Fibroblast of gingiva (primary cell): ENCODE results near the gene RGS6.
"Not testable (repeated sequence)": the region's sequence is repeated elsewhere in the genome, so short reads cannot be mapped to it uniquely, and the experiment has no call there.

Experiments
- DNase-seq: peaks from one replicate; pipeline ENCODE4 v3.0.0-alpha.2; 2011; ENCODE audit warnings: low read depth

RGS6 gene

GRCh38 chr14:71932229-71932981, at the start of gene RGS6:
Gene RGS6, plus strand, starts transcription at chr14:71932429.
- no peak for DNase-seq

- DNase-seq: no peak
These were observed 49.1 kb upstream of the RGS6 start for GRCh38 chr14:71883094-71883493.

GRCh38 chr14:71885301-71885700, 46.9 kb upstream of the RGS6 start:
- no peak for DNase-seq

- DNase-seq: not testable (repeated sequence)
These were observed 44.4 kb upstream of the RGS6 start for GRCh38 chr14:71887802-71888201.

GRCh38 chr14:71890541-71890940, 41.7 kb upstream of the RGS6 start:
- no peak for DNase-seq

GRCh38 chr14:71891185-71891584, 41.0 kb upstream of the RGS6 start:
- no peak for DNase-seq

GRCh38 chr14:71891970-71892369, 40.3 kb upstream of the RGS6 start:
- DNase-seq: no peak

GRCh38 chr14:71905031-71905430, 27.2 kb upstream of the RGS6 start:
- no peak for DNase-seq

- DNase-seq: no peak
These were observed 26.4 kb upstream of the RGS6 start for GRCh38 chr14:71905860-71906259.

GRCh38 chr14:71907793-71908515, 24.3 kb upstream of the RGS6 start:
- no peak for DNase-seq

- no peak for DNase-seq
These were observed 20.6 kb upstream of the RGS6 start for GRCh38 chr14:71911669-71912068.

- no peak for DNase-seq
These were observed 18.9 kb upstream of the RGS6 start for GRCh38 chr14:71913342-71913741.

GRCh38 chr14:71918955-71919354, 13.3 kb upstream of the RGS6 start:
- DNase-seq: no peak

GRCh38 chr14:71923513-71923912, 8.7 kb upstream of the RGS6 start:
- DNase-seq: no peak

GRCh38 chr14:71931492-71932228, 569 bp upstream of the RGS6 start:
- DNase-seq: no peak

GRCh38 chr14:71933001-71933587, 865 bp downstream of the RGS6 start:
- no peak for DNase-seq

GRCh38 chr14:71938273-71938672, 6.0 kb downstream of the RGS6 start:
- DNase-seq: not testable (repeated sequence)

GRCh38 chr14:71939344-71939743, 7.1 kb downstream of the RGS6 start:
- not testable (repeated sequence) for DNase-seq

GRCh38 chr14:71940500-71940899, 8.3 kb downstream of the RGS6 start:
- DNase-seq: not testable (repeated sequence)

- DNase-seq: not testable (repeated sequence)
These were observed 9.4 kb downstream of the RGS6 start for GRCh38 chr14:71941616-71942015.

- DNase-seq: no peak
These were observed 10.9 kb downstream of the RGS6 start for GRCh38 chr14:71942904-71943694.

GRCh38 chr14:71943695-71944018, 11.4 kb downstream of the RGS6 start:
- no peak for DNase-seq
